PC-3 (cell line): Measurements from ENCODE around the gene FRRS1L. TPM values are rescaled to one million over a fixed set of nuclear protein-coding genes. Genes with fewer than 3 reads are reported as not detected.

Experiments
- ATAC-seq: fragments of 200-7000 bp; cut with Tn5 transposase; 2 replicates; pipeline ENCODE4 v1.9.1; 2020; ENCODE audit warnings: mild to moderate bottlenecking, moderate library complexity
- BruUV-seq: library from RNA; stranded (reverse); fragments of 400-500 nt; replicated peaks from 2 replicates; lab custom pipeline; 2021; lab: Mats Ljungman, UMichigan
- CTCF ChIA-PET: fragments of 300-600 bp; sonication (Branson Sonifier 250); formaldehyde crosslinking; loops from one replicate; lab custom pipeline; 2022; ENCODE audit warnings: antibody characterized with exemption; lab: Charles Lee
- POLR2A ChIA-PET: fragments of 300-600 bp; sonication (Branson Sonifier 250); formaldehyde crosslinking; loops from one replicate; lab custom pipeline; 2022; ENCODE audit warnings: antibody characterized with exemption; ENCODE audit not compliant: unreplicated experiment; lab: Charles Lee
- DNase-seq: peaks from one replicate; pipeline ENCODE4 v3.0.0-alpha.2; 2015
- H2AFZ ChIP-seq: fragments of 300-600 bp; sonication (generic); 2 replicates; pipeline ENCODE4 v1.6.0; 2016; ENCODE audit warnings: antibody characterized with exemption, low read length
- H3F3A ChIP-seq: fragments of 300-600 bp; sonication (generic); one replicate; pipeline ENCODE4 v1.6.0; 2017; ENCODE audit warnings: antibody characterized with exemption, low read length, control low read depth, mild to moderate bottlenecking; ENCODE audit not compliant: unreplicated experiment
- H3K27ac ChIP-seq: fragments of 300-600 bp; sonication (generic); 2 replicates; pipeline ENCODE4 v1.5.1; 2016; ENCODE audit warnings: mild to moderate bottlenecking, low read length
- H3K27me3 ChIP-seq: fragments of 300-600 bp; sonication (generic); 2 replicates; pipeline ENCODE4 v1.6.1; 2016; ENCODE audit warnings: low read length, mixed read lengths
- H3K36me3 ChIP-seq: fragments of 300-600 bp; sonication (generic); 2 replicates; pipeline ENCODE4 v1.6.1; 2016; ENCODE audit warnings: low read depth, mixed run types, low read length, mixed read lengths
- H3K4me1 ChIP-seq: fragments of 300-600 bp; sonication (generic); 2 replicates; pipeline ENCODE4 v1.5.1; 2016; ENCODE audit warnings: low read length; ENCODE audit not compliant: insufficient read depth
- H3K4me2 ChIP-seq: fragments of 300-600 bp; sonication (generic); 2 replicates; pipeline ENCODE4 v1.6.0; 2016; ENCODE audit warnings: low read length
- H3K4me3 ChIP-seq: fragments of 300-600 bp; sonication (generic); 2 replicates; pipeline ENCODE4 v1.5.1; 2016; ENCODE audit warnings: mild to moderate bottlenecking, low read length, mixed read lengths
- H3K79me2 ChIP-seq: fragments of 300-600 bp; sonication (generic); 2 replicates; pipeline ENCODE4 v1.6.1; 2017; ENCODE audit warnings: low read length, mixed read lengths
- H3K9ac ChIP-seq: fragments of 300-600 bp; sonication (generic); 2 replicates; pipeline ENCODE4 v1.6.0; 2016; ENCODE audit warnings: mild to moderate bottlenecking, low read length
- H3K9me2 ChIP-seq: fragments of 300-600 bp; sonication (generic); replicated peaks from 2 replicates; pipeline ENCODE4 v1.6.1; 2016; ENCODE audit warnings: mixed run types, low read length, mixed read lengths
- H3K9me3 ChIP-seq: fragments of 300-600 bp; sonication (generic); 2 replicates; pipeline ENCODE4 v1.6.1; 2016; ENCODE audit warnings: low read length, mixed read lengths
- H4K20me1 ChIP-seq: fragments of 300-600 bp; sonication (generic); 2 replicates; pipeline ENCODE4 v1.6.1; 2016; ENCODE audit warnings: low read length, mixed read lengths
- EZH2 ChIP-seq: fragments of 300-600 bp; sonication (generic); IDR thresholded peaks from one replicate; pipeline ENCODE4 v1.6.1; 2017; ENCODE audit warnings: antibody characterized with exemption, mild to moderate bottlenecking, low read length; ENCODE audit not compliant: unreplicated experiment
- EZH2phosphoT487 ChIP-seq: fragments of 300-600 bp; sonication (generic); IDR thresholded peaks from 2 replicates; pipeline ENCODE4 v1.6.1; 2018; ENCODE audit warnings: mild to moderate bottlenecking, antibody characterized with exemption, low read length, borderline replicate concordance
- intact Hi-C: fragments of 100-400 bp; cut with micrococcal nuclease; formaldehyde crosslinking; loops from 2 replicates; pipeline ENCODE4 v1.9.0; 2023
- total RNA-seq: library from RNA; depleted of rRNA; stranded (reverse); fragments of >200 nt; gene quantifications from 2 replicates; pipeline ENCODE4 v1.2.3, GENCODE V29; 2014
- TF ChIP-seq, protein P1 (sequence below): fragments of 300-600 bp; sonication (generic); conservative IDR thresholded peaks from 2 replicates; pipeline ENCODE4 v1.5.1; 2017; ENCODE audit warnings: antibody characterized with exemption, low read depth, mild to moderate bottlenecking, low read length

Gene FRRS1L
- total RNA-seq, 1 experiment from 2014 or later: not detected

- no peaks in the 10 kb centered on the region for H3K9me2 ChIP-seq
- no peaks in the 10 kb centered on the region for H3K9me3 ChIP-seq
- H3K4me3 ChIP-seq: no peak overlapping the region
- H3K79me2 ChIP-seq: no peaks in the 10 kb centered on the region
- H4K20me1 ChIP-seq: no peaks in the 10 kb centered on the region
- TF ChIP-seq, protein P1, sequence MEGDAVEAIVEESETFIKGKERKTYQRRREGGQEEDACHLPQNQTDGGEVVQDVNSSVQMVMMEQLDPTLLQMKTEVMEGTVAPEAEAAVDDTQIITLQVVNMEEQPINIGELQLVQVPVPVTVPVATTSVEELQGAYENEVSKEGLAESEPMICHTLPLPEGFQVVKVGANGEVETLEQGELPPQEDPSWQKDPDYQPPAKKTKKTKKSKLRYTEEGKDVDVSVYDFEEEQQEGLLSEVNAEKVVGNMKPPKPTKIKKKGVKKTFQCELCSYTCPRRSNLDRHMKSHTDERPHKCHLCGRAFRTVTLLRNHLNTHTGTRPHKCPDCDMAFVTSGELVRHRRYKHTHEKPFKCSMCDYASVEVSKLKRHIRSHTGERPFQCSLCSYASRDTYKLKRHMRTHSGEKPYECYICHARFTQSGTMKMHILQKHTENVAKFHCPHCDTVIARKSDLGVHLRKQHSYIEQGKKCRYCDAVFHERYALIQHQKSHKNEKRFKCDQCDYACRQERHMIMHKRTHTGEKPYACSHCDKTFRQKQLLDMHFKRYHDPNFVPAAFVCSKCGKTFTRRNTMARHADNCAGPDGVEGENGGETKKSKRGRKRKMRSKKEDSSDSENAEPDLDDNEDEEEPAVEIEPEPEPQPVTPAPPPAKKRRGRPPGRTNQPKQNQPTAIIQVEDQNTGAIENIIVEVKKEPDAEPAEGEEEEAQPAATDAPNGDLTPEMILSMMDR: no peak
- no peak for TF ChIP-seq EZH2phosphoT487
- TF ChIP-seq EZH2: no peak
- no peak for DNase-seq
- no peak overlapping the region for H2AFZ ChIP-seq
- no peaks in the 10 kb centered on the region for H3F3A ChIP-seq
- no peaks in the 10 kb centered on the region for H3K4me1 ChIP-seq
- no peak overlapping the region for H3K9ac ChIP-seq
- H3K36me3 ChIP-seq: no peaks in the 10 kb centered on the region
- BruUV-seq: no TSS peak
- ChIA-PET POLR2A (no interaction called here), CTCF (no interaction called here)
- no peak for ATAC-seq
- H3K27ac ChIP-seq: no peak overlapping the region
- intact Hi-C loops: no loop called here
- no peaks in the 10 kb centered on the region for H3K27me3 ChIP-seq
- H3K4me2 ChIP-seq: no peak overlapping the region
Measured at GRCh38 chr9:109205526-109205925, 38.5 kb upstream of the FRRS1L start.

GRCh38 chr9:109203761-109204360 lies 36.8 kb upstream of the FRRS1L start:
- no peaks in the 10 kb centered on the region for H4K20me1 ChIP-seq
- no peak overlapping the region for H2AFZ ChIP-seq
- DNase-seq (no peak), ATAC-seq (no peak)
- H3K79me2 ChIP-seq: no peaks in the 10 kb centered on the region
- ChIA-PET POLR2A (no interaction called here), CTCF (no interaction called here)
- no peak overlapping the region for H3K27ac ChIP-seq
- no peaks in the 10 kb centered on the region for H3K4me1 ChIP-seq
- H3K9me3 ChIP-seq: no peaks in the 10 kb centered on the region
- intact Hi-C loops: no loop called here
- BruUV-seq: no TSS peak
- TF ChIP-seq, protein P1: no peak
- TF ChIP-seq EZH2 (no peak), EZH2phosphoT487 (no peak)
- H3K4me2 ChIP-seq: no peak overlapping the region
- H3K9ac ChIP-seq: no peak overlapping the region
- no peaks in the 10 kb centered on the region for H3K36me3 ChIP-seq
- no peak overlapping the region for H3K4me3 ChIP-seq
- no peaks in the 10 kb centered on the region for H3K9me2 ChIP-seq
- no peaks in the 10 kb centered on the region for H3F3A ChIP-seq
- no peaks in the 10 kb centered on the region for H3K27me3 ChIP-seq

- ATAC-seq: no peak
- Histone ChIP-seq H3F3A (no peaks in the 10 kb centered on the region), H3K9me2 (no peaks in the 10 kb centered on the region), H3K9ac (no peak overlapping the region), H3K27me3 (no peaks in the 10 kb centered on the region), H4K20me1 (no peaks in the 10 kb centered on the region), H3K4me3 (no peak overlapping the region), H3K36me3 (no peaks in the 10 kb centered on the region), H3K4me2 (no peak overlapping the region), H3K9me3 (no peaks in the 10 kb centered on the region), H3K4me1 (no peaks in the 10 kb centered on the region), H2AFZ (no peak overlapping the region), H3K79me2 (no peaks in the 10 kb centered on the region), H3K27ac (no peak overlapping the region)
- ChIA-PET POLR2A (no interaction called here), CTCF (interaction anchor here (0.5 kb wide), 1 partner anchor 1837 kb away, joined by 4 read pairs; no protein-coding TSS in a partner anchor)
- DNase-seq: no peak
- TF ChIP-seq, protein P1: no peak
- TF ChIP-seq EZH2 (no peak), EZH2phosphoT487 (no peak)
- no TSS peak for BruUV-seq
- intact Hi-C loops: no loop called here
Measured at GRCh38 chr9:109199676-109200075, 32.6 kb upstream of the FRRS1L start.
